ENCODE measurements around the gene CTNNA3.

Gene CTNNA3

DNA sequence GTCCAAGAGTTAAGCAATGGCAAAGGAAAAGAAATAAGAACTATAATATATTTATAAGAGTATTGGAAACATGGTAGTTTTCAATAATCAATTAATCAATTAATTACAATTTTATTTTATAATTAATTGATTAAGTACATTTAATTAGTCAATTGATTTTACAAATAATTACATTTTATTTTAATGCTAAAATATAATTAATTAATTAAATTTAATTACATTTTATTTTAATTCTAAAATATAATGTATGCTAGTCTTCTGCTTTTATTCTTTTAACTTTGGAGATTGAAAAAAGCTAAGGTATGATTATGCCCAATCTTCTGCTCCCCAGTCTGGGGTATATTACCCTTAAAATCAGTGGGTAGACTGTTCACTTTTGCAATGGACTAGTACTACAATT, 1456.9 kb downstream of the CTNNA3 start:
- DNase-seq = no peak

DNA sequence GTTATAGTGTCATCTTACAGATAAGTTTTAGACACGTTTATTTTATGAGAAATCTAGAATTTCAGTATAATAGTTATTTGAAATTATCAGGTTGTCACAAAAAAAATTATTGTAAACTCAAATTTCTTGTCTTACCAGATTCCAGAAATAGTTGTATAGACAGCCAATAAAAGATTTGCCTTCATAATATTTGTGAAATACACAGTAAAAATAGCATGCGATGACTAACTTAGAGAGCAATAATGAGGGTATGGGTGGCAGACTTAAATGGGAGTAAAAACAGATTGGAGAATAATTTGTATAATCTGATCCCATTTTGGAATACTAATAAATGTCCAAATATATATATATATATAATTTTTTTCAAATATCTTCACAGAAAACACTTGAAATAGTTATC, 1457.7 kb downstream of the CTNNA3 start:
- DNase-seq = no peak

DNA sequence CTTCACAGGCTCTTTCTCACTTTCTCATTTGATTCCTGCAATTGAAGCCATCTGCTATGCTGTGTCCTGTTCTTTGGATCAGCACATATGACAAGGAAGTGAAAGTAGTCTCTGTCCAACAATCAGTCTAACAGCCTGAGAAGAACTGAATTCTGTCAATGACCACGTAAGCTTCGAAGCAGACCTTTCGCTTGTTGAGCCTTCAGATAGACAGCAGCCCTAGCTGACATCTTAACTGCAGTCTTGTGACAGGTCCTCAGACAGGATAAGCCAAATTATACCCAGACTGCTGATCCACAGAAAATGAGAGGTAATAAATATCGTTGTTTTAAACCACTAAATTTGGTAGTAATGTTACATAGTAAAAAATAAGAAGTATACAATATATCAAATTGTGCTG, 1461.1 kb downstream of the CTNNA3 start:
- DNase-seq = no peak

DNA sequence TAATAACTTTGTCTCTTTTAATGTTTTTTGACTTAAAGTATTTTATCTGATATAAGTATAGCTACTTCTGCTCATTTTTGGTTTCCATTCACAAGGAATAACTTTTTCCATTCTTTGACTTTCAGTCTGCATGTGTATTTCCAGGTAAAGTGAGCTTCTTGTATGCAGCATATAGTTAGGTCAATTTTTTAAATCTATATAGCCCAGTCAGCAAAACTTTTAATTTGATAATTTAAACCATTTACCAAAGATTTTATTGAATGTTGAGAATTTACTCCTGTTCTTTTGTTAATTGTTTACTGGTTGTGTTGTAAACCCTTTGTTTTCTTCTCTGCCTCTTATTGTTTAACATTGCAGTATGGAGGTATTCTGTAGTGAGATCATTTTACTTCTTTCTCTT, 1467.1 kb downstream of the CTNNA3 start:
- no peak for DNase-seq

DNA sequence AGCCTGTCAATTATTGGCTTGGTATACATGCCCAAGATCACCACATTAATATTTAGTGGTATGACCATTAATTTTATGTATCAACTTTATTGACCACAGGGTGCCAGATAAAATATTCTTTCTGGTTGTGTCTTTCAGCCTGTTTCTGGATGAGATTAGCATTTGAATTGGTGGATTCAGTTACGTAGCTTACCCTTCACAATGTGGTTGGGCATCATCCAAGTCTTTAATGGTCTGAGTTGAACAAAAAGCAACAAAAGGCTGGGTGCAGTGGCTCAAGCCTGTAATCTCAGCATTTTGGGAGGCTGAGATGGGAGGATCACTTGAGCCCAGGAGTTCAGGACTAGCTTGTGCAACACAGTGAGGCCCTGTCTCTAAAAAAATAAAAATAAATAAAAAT, 1472.3 kb downstream of the CTNNA3 start:
- no peak for DNase-seq

DNA sequence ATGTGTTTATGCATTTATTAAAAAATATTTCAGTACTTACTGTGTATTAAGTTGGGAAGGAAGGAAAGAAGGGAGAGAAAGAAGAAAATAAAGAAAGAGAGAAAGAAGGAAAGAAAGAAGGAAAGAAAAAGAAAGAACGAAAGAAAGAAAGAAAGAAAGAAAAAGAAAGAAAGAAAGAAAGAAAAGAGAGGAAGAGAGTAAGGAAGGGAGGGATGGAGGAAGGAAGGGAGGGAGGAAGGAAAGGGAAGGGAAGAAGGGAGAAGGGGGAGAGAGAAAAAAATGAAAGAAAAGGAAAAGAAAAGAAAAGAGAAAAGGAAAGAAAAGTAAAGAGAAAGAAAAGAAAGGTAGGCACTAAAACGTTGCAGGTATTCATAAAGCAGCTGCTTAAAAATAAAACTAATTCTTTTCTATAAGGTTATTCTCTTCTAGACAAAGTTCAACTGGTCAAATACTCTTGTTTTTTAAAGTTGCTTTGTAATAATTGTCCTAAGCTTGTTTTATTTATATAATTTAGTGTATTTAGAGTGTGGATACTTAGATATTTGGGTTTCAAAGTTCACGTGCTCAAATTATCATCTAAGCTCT, 1473.4 kb downstream of the CTNNA3 start:
- DNase-seq = no peak

DNA sequence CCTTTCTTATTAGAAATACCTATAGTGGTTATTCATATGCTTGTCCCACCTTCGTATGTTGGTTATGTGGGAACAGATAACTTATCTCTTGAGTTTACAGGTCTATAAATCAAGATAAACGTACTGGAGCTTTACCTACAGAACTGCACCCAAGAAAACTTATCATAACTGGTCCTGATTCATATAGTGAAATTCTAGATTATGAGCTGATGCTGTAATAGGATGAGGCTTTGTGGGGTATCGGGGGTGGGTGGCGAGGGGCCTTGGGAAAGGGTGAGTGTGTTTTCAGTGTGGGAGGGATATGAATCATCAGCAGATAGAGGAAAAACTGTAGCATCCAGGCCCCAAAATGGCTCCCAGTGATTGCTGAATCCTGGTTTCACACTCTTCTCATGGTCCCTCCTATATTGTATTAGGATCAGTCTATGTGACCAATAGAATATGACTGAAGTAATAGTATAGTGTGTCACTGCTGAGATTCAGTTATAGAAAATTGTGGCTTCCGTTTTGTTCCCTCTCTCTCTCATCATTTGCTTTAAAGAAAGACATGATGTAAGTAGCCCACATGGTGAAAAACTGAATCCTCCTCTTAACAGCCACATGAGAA, 1476.9 kb downstream of the CTNNA3 start:
- DNase-seq = no peak

DNA sequence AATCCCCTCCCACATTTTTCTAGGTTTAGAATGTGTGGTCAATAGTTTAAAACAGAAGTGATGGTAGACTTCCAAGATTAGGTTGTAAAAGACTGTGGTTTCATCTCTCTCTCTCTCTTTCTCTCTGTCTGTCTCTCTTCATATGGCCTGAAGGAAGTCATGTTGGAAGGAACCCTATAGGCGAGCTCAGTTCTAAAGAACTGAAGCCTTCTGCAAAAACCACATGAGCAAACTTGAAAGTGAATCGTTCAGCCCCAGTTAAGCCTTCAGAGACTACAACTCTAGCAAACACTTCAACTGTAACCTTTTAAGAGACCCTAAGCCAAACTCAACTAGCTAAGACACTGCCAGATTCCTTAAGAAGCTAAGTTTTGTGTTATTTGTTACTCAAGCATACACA, 1477.7 kb downstream of the CTNNA3 start:
- DNase-seq = no peak

DNA sequence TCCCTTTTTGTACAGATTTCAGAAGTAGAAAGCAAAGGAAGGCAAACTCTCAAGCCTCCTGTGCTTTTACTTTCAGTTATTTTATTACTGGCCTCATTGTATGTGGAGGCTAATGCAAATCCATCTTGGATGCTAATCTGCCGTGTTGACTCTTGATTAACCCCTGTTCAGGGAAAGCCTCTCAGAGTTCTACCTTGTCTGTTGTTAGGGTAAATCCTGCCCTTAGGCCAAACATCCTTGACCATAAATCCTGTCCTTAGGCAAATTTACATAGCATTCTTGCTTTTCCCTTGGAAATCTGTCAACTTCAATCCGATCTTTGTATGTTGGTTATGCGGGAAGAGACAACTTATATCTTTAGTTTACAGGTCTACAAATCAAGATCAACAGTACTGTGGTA, 1480.1 kb downstream of the CTNNA3 start:
- DNase-seq = no peak

DNA sequence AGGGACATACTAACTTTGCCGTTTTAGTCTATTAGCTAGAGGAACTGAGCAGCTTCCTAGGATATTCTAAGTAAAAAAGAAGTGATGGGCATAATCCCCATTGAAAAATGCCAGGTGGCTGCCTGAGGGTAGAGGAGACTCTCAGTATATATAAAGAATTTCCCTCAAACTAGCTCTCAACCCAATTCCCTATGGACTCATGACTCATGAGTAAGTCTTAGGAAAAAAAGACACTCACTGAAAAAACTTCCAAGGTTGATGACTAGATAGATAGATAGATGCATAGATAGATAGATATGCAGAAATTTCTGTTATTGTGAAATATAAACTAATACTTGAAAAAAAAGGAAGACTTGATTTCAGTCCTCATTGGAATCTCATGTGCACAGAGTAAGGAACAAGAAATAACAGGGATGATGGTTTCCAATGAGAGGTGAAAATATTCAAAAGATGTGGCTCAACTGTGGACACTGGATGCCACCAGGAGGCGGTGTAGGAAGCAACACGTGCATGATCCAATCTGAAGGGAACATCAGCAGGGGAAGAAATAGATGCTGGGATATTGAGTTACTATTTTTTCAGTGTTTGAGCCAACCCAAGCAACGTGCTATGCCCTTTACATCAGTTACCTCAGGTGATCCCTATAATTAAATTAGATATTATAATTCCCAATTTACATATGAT, 1481.1 kb downstream of the CTNNA3 start:
- DNase-seq = no peak

DNA sequence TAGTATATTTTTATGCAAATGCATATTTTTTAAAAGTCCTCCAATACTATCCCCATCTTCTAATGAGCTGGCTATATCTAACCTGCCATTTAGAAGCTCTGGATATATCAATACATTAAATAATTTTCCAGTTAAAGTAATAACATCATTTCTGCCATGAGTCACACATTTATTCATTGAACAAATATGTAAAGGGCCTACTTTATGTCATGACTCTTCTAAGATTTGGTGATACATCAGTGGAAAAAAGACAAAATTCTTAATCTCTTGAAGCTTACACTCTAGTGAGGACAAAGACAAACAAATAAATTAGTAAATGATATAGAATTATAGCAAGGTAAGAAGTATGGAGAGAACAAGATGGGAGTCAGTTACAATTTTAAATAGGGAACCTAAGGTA, 1487.0 kb downstream of the CTNNA3 start:
- no peak for DNase-seq

DNA sequence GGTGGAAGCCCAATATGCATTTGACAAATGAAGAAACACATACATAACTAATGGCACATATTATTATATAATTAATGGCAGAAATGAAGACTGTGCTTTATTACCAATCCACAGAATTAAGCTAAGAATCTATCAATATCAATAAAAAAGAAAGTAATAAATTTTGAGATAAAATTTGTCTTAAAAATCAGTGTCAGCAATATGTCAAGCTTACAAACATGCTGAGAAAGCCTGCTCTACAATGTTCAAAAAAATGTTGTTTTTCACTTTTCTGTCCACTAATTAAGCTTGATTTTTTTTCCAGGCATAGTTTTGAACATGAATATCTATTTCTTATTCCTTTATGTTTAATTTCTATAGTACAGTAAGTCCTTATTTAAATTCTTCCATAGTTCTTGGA, 1491.2 kb downstream of the CTNNA3 start:
- no peak for DNase-seq

DNA sequence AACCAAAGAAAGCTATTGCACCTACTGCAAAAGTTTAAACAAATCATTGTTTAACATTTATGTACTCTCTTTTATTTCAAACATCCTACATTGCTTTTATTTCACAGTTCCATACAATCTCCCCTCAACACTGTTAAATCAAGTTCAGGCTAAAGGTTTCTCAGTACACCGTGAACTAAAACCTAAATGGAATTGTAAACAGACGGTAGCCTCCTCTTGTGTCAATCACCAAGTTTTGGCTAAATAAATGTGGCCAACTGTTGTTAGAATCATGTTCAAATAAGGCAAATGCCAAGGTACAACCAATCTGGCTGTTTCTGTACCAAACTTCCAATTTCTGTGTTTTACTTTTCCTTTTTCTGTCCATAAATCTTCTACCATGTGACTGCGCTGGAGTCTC, 1493.9 kb downstream of the CTNNA3 start:
- no peak for DNase-seq

DNA sequence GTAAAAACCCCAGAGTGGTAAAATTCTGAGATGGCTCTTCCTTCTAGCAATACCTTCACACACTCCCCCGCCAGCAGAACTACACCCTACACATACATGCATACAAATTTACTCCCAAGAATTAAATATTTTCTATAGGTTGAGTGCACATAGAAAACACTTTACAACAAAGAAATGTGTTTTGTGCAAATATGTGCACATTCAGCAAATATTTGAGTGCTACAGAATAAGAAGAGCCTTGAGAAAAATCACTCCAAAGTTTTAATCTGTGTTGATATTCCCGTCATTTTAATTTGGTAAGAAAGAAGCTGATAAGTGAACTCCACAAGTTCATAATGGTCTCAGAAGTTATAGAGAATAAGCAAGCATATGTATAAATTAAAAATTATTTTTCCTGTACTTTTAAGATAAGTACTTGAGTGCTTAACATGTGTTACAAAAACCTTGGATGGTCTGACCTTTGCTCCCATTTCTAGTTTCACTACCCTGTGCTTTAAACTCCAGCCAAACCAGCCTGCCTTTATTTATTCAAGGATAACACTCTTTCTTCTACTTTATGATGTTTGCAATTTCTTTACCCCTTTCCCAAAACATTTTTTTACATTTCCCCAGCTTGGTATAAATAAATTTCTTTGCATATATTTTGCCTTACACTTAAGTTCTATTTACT, 1503.7 kb downstream of the CTNNA3 start:
- DNase-seq = no peak

DNA sequence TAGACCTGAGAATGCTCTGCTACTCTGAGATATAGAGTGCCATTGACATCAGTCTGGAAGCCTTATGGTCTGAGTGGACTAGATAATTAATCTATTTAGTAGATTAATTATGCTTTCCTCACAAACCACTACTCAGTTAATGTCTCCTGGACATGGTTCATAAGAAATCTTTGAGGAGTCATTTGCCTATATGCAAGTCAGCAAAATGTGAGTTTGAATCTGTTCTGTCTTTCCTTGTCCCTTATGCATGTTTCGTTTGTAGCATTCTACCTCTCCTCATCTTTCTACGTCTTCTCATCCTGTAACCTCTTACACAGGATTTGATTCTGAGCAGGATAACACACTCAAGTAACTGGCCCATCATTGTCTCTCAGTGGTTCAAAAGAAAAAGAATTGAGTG, 1505.6 kb downstream of the CTNNA3 start:
- no peak for DNase-seq

DNA sequence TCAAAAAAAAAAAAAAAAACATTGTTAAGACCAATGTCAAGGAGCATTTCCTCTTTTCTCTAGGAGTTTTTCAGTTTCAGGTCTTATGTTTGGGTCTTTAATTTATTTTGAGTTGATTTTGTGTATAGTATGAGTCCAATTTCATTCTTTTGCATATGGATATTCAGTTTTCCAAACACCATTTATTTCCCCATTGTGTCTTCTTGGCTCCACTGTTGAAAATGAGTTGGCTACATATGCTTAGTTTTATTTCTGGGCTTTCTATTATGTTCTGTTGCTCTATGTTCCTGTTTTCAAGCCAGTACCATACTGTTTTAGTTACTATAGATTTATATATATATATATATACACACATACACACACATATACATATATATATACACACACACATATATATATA, 1506.7 kb downstream of the CTNNA3 start:
- no peak for DNase-seq

DNA sequence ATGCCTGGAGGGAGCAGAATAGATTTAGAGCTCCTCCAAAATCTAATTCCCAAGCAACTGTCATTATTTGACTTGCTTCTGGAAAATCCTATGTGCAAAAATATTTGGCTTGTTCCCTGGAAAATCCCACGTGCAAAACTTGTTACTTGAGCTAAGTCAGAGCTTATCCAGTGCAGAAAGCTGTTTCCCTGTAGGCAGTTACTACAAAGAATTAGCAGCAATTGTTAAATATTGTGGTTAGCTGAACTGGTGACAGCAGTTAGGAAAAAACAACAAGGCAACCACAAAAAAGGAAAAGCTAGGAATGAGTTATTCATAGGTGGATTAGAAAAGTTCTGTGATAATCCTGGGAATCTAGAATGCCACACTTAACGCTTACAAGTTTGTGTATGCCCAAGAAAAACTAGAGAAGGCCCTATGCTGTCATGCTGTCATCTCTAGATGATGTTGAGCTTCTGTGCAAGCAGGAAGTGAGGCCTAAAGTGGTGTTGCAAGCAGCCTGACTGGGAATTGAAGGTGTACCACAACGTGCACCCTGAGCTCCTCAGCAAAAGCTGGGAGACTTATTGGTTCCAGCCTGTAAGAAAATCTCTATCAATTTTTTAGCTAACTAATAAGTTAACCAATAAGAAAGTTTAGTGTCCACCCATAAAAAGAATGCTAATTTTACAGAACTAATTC, 1508.8 kb downstream of the CTNNA3 start:
- DNase-seq = no peak

DNA sequence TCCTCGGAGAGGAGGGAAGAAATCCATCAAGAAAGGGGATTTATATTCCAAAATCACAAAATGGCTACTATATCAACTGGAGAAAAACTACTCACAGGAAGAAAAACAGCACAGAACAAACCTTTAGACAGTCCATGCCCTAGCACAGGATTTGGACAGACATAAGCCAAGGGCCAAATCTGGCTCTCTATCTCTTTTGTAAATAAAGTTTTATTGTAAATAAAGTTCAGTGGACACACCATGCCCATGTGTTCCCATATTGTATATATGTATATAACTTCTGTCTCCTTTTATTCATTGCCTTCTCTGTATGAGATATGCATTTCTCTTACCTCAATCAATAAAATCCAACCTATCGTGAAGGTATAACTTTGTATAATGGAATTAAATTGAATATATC, 1513.0 kb downstream of the CTNNA3 start:
- DNase-seq = no peak

DNA sequence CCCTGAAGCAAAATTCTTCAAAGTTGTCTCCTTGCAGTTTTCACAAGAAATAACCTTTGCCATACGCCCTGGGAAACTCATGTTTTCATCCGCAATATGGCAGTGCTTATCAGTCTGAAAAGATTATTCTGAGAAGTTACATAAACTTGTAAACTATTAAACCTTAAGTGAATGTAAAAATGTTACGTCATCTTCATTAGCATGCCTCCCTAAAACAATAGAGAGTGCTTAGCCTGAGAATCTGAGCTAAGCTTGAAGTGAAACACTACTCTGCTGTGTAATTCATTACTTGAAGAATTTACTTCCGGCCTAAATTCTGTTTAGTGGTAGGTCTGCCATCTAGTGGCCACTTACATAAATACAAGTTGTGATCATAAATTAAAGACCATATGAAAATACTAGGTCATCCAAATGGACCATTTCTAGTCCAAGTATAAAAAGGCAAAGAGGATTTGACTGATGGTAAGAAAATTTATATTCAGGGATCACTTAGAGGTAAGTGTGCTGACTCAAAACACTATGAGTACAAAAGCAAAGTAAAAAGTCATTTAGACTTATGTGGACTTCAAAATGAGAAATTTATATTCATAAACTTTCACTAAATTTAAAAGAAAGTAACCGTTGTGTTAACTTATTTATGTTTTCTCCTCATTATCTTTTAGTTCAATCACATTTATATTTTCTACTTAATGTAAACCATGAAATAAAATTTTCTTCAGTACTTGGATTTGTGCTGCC, 1515.2 kb downstream of the CTNNA3 start:
- DNase-seq = peak in 3 of 56 donors; percentile 2 to 58 (median 31)

DNA sequence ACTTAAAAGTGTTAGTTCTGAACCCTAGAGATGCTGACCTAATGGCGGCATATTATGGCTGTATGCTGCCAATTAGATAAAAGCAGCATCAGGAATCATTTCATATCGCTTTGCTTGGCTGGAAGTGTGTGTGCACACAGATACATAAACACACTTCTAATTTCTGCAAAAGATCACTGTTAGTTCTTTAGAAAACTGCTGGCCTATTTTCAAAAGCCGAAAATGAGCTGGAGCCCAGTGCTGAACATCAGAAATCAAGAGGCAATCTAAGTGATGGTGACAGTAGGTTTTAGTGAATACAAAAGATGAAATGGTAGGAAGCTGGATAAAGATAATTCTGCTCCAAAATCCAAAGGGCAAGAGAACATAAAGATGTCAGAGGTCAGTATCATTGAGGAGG, 1516.0 kb downstream of the CTNNA3 start:
- DNase-seq = no peak

DNA sequence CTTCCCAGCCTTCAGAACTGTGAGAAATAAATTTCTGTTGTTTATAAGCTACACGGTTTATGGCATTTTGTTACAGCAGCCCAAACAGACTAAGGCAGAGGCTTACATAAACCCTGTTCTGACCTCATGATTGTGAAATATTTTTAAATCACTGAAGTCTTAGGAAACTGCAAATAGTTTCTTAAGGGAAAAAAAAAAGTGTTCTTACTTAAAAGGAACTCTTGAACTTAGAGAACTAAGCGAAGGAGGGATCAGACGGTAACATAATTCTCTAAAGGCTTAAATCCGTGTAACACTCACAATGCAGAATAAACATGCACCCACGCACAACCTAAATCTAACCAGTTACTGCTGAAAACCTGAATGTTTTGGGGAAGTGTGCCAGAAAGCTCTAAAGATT, 1519.2 kb downstream of the CTNNA3 start:
- peak in 2 of 56 donors; percentile 2 to 8 for DNase-seq
